ENCODE data around the gene CCNE1.

Gene CCNE1

GRCh38 chr19:29809795-29810503 lies 1.8 kb upstream of the CCNE1 start:
- Mint-ChIP-seq H3K27ac (peak overlapping the region in 2 of 3 experiments; percentile 63 to 70), H3K9me3 (no peaks in the 10 kb centered on the region), H3K36me3 (ENCODE audit: low read depth) (no peaks in the 10 kb centered on the region), H3K4me3 (peak overlapping the region; percentile 81 to 90 (median 88)), H3K27me3 (ENCODE audit: low read depth) (peaks cover 7% of the 10 kb centered on the region), H3K4me1 (peaks cover 42% of the 10 kb centered on the region)
- TF ChIP-seq CTCF (IDR thresholded peaks at IDR 0.05; ENCODE audit: unreplicated experiment in 3 of 3) = no peak

- Mint-ChIP-seq H3K27ac (peak overlapping the region in 2 of 3 experiments; percentile 63 to 70), H3K4me3 (peak overlapping the region; percentile 81 to 90 (median 88)), H3K36me3 (ENCODE audit: low read depth) (no peaks in the 10 kb centered on the region), H3K9me3 (no peaks in the 10 kb centered on the region), H3K27me3 (ENCODE audit: low read depth) (peaks cover 7% of the 10 kb centered on the region), H3K4me1 (peaks cover 41% of the 10 kb centered on the region)
- no peak for TF ChIP-seq CTCF (IDR thresholded peaks at IDR 0.05; ENCODE audit: unreplicated experiment in 3 of 3)
These were observed 1.3 kb upstream of the CCNE1 start for GRCh38 chr19:29810504-29810871.

- Mint-ChIP-seq H3K27ac (peak overlapping the region in 1 of 3 experiments; percentile 81), H3K27me3 (ENCODE audit: low read depth) (peaks cover 4% of the 10 kb centered on the region), H3K4me1 (peaks cover 28% of the 10 kb centered on the region), H3K9me3 (no peaks in the 10 kb centered on the region), H3K36me3 (ENCODE audit: low read depth) (peaks cover 5% of the 10 kb centered on the region), H3K4me3 (peak overlapping the region; percentile 90 to 96 (median 91))
- TF ChIP-seq CTCF (IDR thresholded peaks at IDR 0.05; ENCODE audit: unreplicated experiment in 3 of 3) = no peak
These were observed 489 bp downstream of the CCNE1 start for GRCh38 chr19:29812080-29812880.

- no peak for TF ChIP-seq CTCF (IDR thresholded peaks at IDR 0.05; ENCODE audit: unreplicated experiment in 3 of 3)
- Mint-ChIP-seq H3K36me3 (ENCODE audit: low read depth) (peaks cover 7% of the 10 kb centered on the region), H3K27ac (peak overlapping the region in 1 of 3 experiments; percentile 81), H3K9me3 (no peaks in the 10 kb centered on the region), H3K4me3 (peak overlapping the region; percentile 90 to 96 (median 91)), H3K27me3 (ENCODE audit: low read depth) (peaks cover 4% of the 10 kb centered on the region), H3K4me1 (peaks cover 23% of the 10 kb centered on the region)
These were observed 1.1 kb downstream of the CCNE1 start for GRCh38 chr19:29812881-29813275.

- H3K9me3 Mint-ChIP-seq = no peaks in the 10 kb centered on the region
- H3K27me3 Mint-ChIP-seq (ENCODE audit: low read depth) = peaks cover 4% of the 10 kb centered on the region
- H3K4me3 Mint-ChIP-seq = peak overlapping the region; percentile 88 to 91 (median 90)
- H3K27ac Mint-ChIP-seq = peak overlapping the region in 1 of 3 experiments; percentile 33
- H3K4me1 Mint-ChIP-seq = peaks cover 23% of the 10 kb centered on the region
- no peak for TF ChIP-seq CTCF (IDR thresholded peaks at IDR 0.05; ENCODE audit: unreplicated experiment in 3 of 3)
- H3K36me3 Mint-ChIP-seq (ENCODE audit: low read depth) = peaks cover 7% of the 10 kb centered on the region
These were observed 1.9 kb downstream of the CCNE1 start for GRCh38 chr19:29813642-29814041.

All from nephron (organoid).